Esophagus (tissue), 2 donors: ENCODE measurements around the gene AJAP1. TPM values are rescaled to one million over a fixed set of nuclear protein-coding genes. Genes with fewer than 3 reads are reported as not detected.

Experiments used
- H3K27ac ChIP-seq, 2 donors: one replicate each; pipeline ENCODE4 v1.5.1; 2013; ENCODE audit warnings: low read depth in 2 of 2, mild to moderate bottlenecking in 2 of 2, inconsistent platforms in 1 of 2, low read length in 1 of 2, moderate library complexity in 1 of 2
- H3K27me3 ChIP-seq, 2 donors: one replicate each; pipeline ENCODE4 v1.6.1; 2013; ENCODE audit warnings: low read length in 2 of 2, control low read depth in 1 of 2, mild to moderate bottlenecking in 1 of 2; ENCODE audit not compliant: insufficient read depth in 2 of 2, control insufficient read depth in 1 of 2
- H3K36me3 ChIP-seq, 2 donors: one replicate each; pipeline ENCODE4 v1.6.1; 2013; ENCODE audit warnings: low read length in 1 of 2; ENCODE audit not compliant: control insufficient read depth in 2 of 2, insufficient read depth in 2 of 2
- H3K4me1 ChIP-seq, 2 donors: one replicate each; pipeline ENCODE4 v1.6.1; 2013; ENCODE audit warnings: low read length in 1 of 2; ENCODE audit not compliant: control insufficient read depth in 2 of 2, insufficient read depth in 2 of 2
- H3K4me3 ChIP-seq, 2 donors: one replicate each; pipeline ENCODE4 v1.5.1; 2013; ENCODE audit warnings: low read length in 2 of 2, mild to moderate bottlenecking in 2 of 2, low read depth in 1 of 2, moderate library complexity in 1 of 2
- H3K9me3 ChIP-seq, 2 donors: one replicate each; pipeline ENCODE4 v1.6.1; 2013; ENCODE audit warnings: mild to moderate bottlenecking in 2 of 2, low read depth in 1 of 2, low read length in 1 of 2, moderate library complexity in 1 of 2; ENCODE audit not compliant: control insufficient read depth in 2 of 2, insufficient read depth in 1 of 2
- WGBS, 2 donors: extraction: QIAGEN DNeasy Blood & Tissue Kit; methylation state at CpG; one replicate each; pipeline ENCODE4 v1.1.7; 2013; 5-methylcytosine and 5-hydroxymethylcytosine counted together
- polyA plus RNA-seq, 2 donors: library from polyadenylated mRNA; stranded (reverse); fragments of 200-250 nt; gene quantifications; one replicate each; pipeline ENCODE4 v1.2.3, GENCODE V29; 2013
- donor health status: healthy with polysubstance abuse.
- donor health status: Bipolar disorder and iron deficiency.

AJAP1 gene
- polyA plus RNA-seq, 2 donors: 0.10 to 0.12 TPM

GRCh38 chr1:4637616-4638344 is 16.6 kb upstream of the AJAP1 start:
- Histone ChIP-seq H3K9me3 (peaks cover 0 to 2% of the 10 kb centered on the region in 2 donors), H3K27me3 (no peaks in the 10 kb centered on the region), H3K36me3 (no peaks in the 10 kb centered on the region), H3K4me1 (no peaks in the 10 kb centered on the region), H3K27ac (no peak overlapping the region), H3K4me3 (no peak overlapping the region)
- 49 to 70% methylated on average over 34 of the region's 34 CpGs for WGBS, 2 donors

- H3K27me3 ChIP-seq: no peaks in the 10 kb centered on the region
- 48 to 60% methylated on average over 12 of the region's 12 CpGs for WGBS, 2 donors
Observed at GRCh38 chr1:4638345-4638729, 16.1 kb upstream of the AJAP1 start.

GRCh38 chr1:4640931-4641330 is 13.5 kb upstream of the AJAP1 start:
- Histone ChIP-seq H3K27ac (no peak overlapping the region), H3K36me3 (no peaks in the 10 kb centered on the region), H3K4me3 (no peak overlapping the region), H3K9me3 (peaks cover 0 to 2% of the 10 kb centered on the region in 2 donors), H3K27me3 (no peaks in the 10 kb centered on the region), H3K4me1 (no peaks in the 10 kb centered on the region)
- 83 to 85% methylated on average over 10 of the region's 10 CpGs for WGBS, 2 donors

More at GRCh38 chr1:4638345-4638729, 16.1 kb upstream of the AJAP1 start:
- no peak overlapping the region for H3K4me3 ChIP-seq
- H3K4me1 ChIP-seq: no peaks in the 10 kb centered on the region
- no peaks in the 10 kb centered on the region for H3K36me3 ChIP-seq
- peaks cover 0 to 2% of the 10 kb centered on the region in 2 donors for H3K9me3 ChIP-seq
- no peak overlapping the region for H3K27ac ChIP-seq

- Histone ChIP-seq H3K27ac (no peak overlapping the region), H3K9me3 (no peaks in the 10 kb centered on the region), H3K4me1 (no peaks in the 10 kb centered on the region), H3K36me3 (no peaks in the 10 kb centered on the region), H3K4me3 (no peak overlapping the region), H3K27me3 (no peaks in the 10 kb centered on the region)
- WGBS, 2 donors: 77 to 88% methylated on average over 1 of the region's 1 CpG
Observed at GRCh38 chr1:4647391-4647790, 7.0 kb upstream of the AJAP1 start.

GRCh38 chr1:4648657-4649056 is 5.8 kb upstream of the AJAP1 start:
- Histone ChIP-seq H3K36me3 (no peaks in the 10 kb centered on the region), H3K27me3 (peaks cover 4 to 8% of the 10 kb centered on the region in 2 donors)

GRCh38 chr1:4650481-4650880 is 3.9 kb upstream of the AJAP1 start:
- H3K4me1 ChIP-seq: peaks cover 3 to 5% of the 10 kb centered on the region in 2 donors
- H3K27ac ChIP-seq: no peak overlapping the region
- H3K4me3 ChIP-seq: no peak overlapping the region
- WGBS, 2 donors: 31 to 37% methylated on average over 8 of the region's 8 CpGs
- peaks cover 11 to 21% of the 10 kb centered on the region in 2 donors for H3K27me3 ChIP-seq
- H3K9me3 ChIP-seq: no peaks in the 10 kb centered on the region
- H3K36me3 ChIP-seq: no peaks in the 10 kb centered on the region

More at GRCh38 chr1:4648657-4649056, 5.8 kb upstream of the AJAP1 start:
- Histone ChIP-seq H3K9me3 (no peaks in the 10 kb centered on the region), H3K4me1 (peaks cover 0 to 3% of the 10 kb centered on the region in 2 donors), H3K27ac (no peak overlapping the region), H3K4me3 (no peak overlapping the region)
- WGBS, 2 donors: 88 to 96% methylated on average over 2 of the region's 2 CpGs

- H3K4me3 ChIP-seq: no peak overlapping the region
- no peak overlapping the region for H3K27ac ChIP-seq
- WGBS, 2 donors: 72 to 78% methylated on average over 8 of the region's 8 CpGs
- no peaks in the 10 kb centered on the region for H3K36me3 ChIP-seq
- H3K4me1 ChIP-seq: peaks cover 3 to 5% of the 10 kb centered on the region in 2 donors
- H3K27me3 ChIP-seq: peaks cover 11 to 25% of the 10 kb centered on the region in 2 donors
- H3K9me3 ChIP-seq: no peaks in the 10 kb centered on the region
Observed at GRCh38 chr1:4650981-4651380, 3.4 kb upstream of the AJAP1 start.

- H3K9me3 ChIP-seq: no peaks in the 10 kb centered on the region
- H3K4me1 ChIP-seq: peaks cover 3 to 5% of the 10 kb centered on the region in 2 donors
- WGBS, 2 donors: 18 to 21% methylated on average over 30 to 31 of the region's 31 CpGs
- H3K36me3 ChIP-seq: no peaks in the 10 kb centered on the region
- peaks cover 12 to 32% of the 10 kb centered on the region in 2 donors for H3K27me3 ChIP-seq
- H3K4me3 ChIP-seq: no peak overlapping the region
- H3K27ac ChIP-seq: no peak overlapping the region
Observed at GRCh38 chr1:4652631-4653327, 1.6 kb upstream of the AJAP1 start.

- Histone ChIP-seq H3K27me3 (peaks cover 14 to 36% of the 10 kb centered on the region in 2 donors), H3K9me3 (no peaks in the 10 kb centered on the region), H3K36me3 (no peaks in the 10 kb centered on the region), H3K4me1 (peaks cover 3 to 5% of the 10 kb centered on the region in 2 donors), H3K4me3 (no peak overlapping the region), H3K27ac (no peak overlapping the region)
- 30 to 38% methylated on average over 9 of the region's 9 CpGs for WGBS, 2 donors
Observed at GRCh38 chr1:4653328-4653660, 1.1 kb upstream of the AJAP1 start.
